Neuron (in vitro differentiated cells): ENCODE measurements around the gene SPINDOC.

Source experiments
- H2AFZ ChIP-seq: one replicate; pipeline ENCODE4 v1.6.1; 2013; ENCODE audit warnings: low read depth, mild to moderate bottlenecking, inconsistent platforms, low read length, moderate library complexity
- H3K27me3 ChIP-seq: one replicate; pipeline ENCODE4 v1.6.1; 2013; ENCODE audit warnings: low read length; ENCODE audit not compliant: insufficient read depth
- H3K36me3 ChIP-seq: one replicate; pipeline ENCODE4 v1.6.1; 2013; ENCODE audit warnings: low read length; ENCODE audit not compliant: insufficient read depth
- H3K4me1 ChIP-seq: one replicate; pipeline ENCODE4 v1.6.1; 2013; ENCODE audit warnings: low read length; ENCODE audit not compliant: insufficient read depth
- H3K4me3 ChIP-seq: 2 replicates; pipeline ENCODE4 v1.5.1; 2013; ENCODE audit warnings: mild to moderate bottlenecking, low read length, moderate library complexity
- H3K9me3 ChIP-seq: one replicate; pipeline ENCODE4 v1.6.1; 2013; ENCODE audit warnings: low read length

Gene SPINDOC

GRCh38 chr11:63839508-63840355 lies 26.5 kb downstream of the SPINDOC start:
- H3K27me3 ChIP-seq = no peaks in the 10 kb centered on the region
- H3K9me3 ChIP-seq = no peaks in the 10 kb centered on the region
- H3K36me3 ChIP-seq = peaks cover 6% of the 10 kb centered on the region
- H3K4me1 ChIP-seq = peaks cover 32% of the 10 kb centered on the region
- H2AFZ ChIP-seq = no peak overlapping the region
- peak overlapping the region; percentile 78 for H3K4me3 ChIP-seq

GRCh38 chr11:63840356-63841060 lies 27.3 kb downstream of the SPINDOC start:
- Histone ChIP-seq H3K4me1 (peaks cover 32% of the 10 kb centered on the region), H3K9me3 (no peaks in the 10 kb centered on the region), H3K4me3 (peak overlapping the region; percentile 78), H2AFZ (no peak overlapping the region), H3K36me3 (peaks cover 11% of the 10 kb centered on the region), H3K27me3 (no peaks in the 10 kb centered on the region)

GRCh38 chr11:63841554-63841953 lies 28.3 kb downstream of the SPINDOC start:
- peak overlapping the region; percentile 78 for H3K4me3 ChIP-seq
- H3K27me3 ChIP-seq = no peaks in the 10 kb centered on the region
- no peak overlapping the region for H2AFZ ChIP-seq
- peaks cover 15% of the 10 kb centered on the region for H3K36me3 ChIP-seq
- H3K4me1 ChIP-seq = peaks cover 32% of the 10 kb centered on the region
- no peaks in the 10 kb centered on the region for H3K9me3 ChIP-seq

GRCh38 chr11:63843041-63843440 lies 29.8 kb downstream of the SPINDOC start:
- no peaks in the 10 kb centered on the region for H3K27me3 ChIP-seq
- H3K4me3 ChIP-seq = no peak overlapping the region
- H3K4me1 ChIP-seq = peaks cover 32% of the 10 kb centered on the region
- H3K9me3 ChIP-seq = no peaks in the 10 kb centered on the region
- no peak overlapping the region for H2AFZ ChIP-seq
- H3K36me3 ChIP-seq = peaks cover 15% of the 10 kb centered on the region

GRCh38 chr11:63844836-63845235 lies 31.6 kb downstream of the SPINDOC start:
- Histone ChIP-seq H3K27me3 (no peaks in the 10 kb centered on the region), H3K36me3 (peaks cover 15% of the 10 kb centered on the region), H3K9me3 (no peaks in the 10 kb centered on the region), H3K4me3 (no peak overlapping the region), H3K4me1 (peaks cover 28% of the 10 kb centered on the region), H2AFZ (no peak overlapping the region)

GRCh38 chr11:63845303-63845702 lies 32.0 kb downstream of the SPINDOC start:
- Histone ChIP-seq H3K36me3 (peaks cover 15% of the 10 kb centered on the region), H3K27me3 (no peaks in the 10 kb centered on the region), H2AFZ (no peak overlapping the region), H3K4me3 (no peak overlapping the region), H3K9me3 (no peaks in the 10 kb centered on the region), H3K4me1 (peaks cover 23% of the 10 kb centered on the region)

- peaks cover 19% of the 10 kb centered on the region for H3K4me1 ChIP-seq
- H2AFZ ChIP-seq = no peak overlapping the region
- no peaks in the 10 kb centered on the region for H3K9me3 ChIP-seq
- no peak overlapping the region for H3K4me3 ChIP-seq
- H3K27me3 ChIP-seq = no peaks in the 10 kb centered on the region
- peaks cover 19% of the 10 kb centered on the region for H3K36me3 ChIP-seq
Observed at GRCh38 chr11:63845911-63846310, 32.7 kb downstream of the SPINDOC start.

GRCh38 chr11:63846897-63847296 lies 33.6 kb downstream of the SPINDOC start:
- H3K9me3 ChIP-seq = no peaks in the 10 kb centered on the region
- H3K36me3 ChIP-seq = peaks cover 19% of the 10 kb centered on the region

GRCh38 chr11:63847363-63847762 lies 34.1 kb downstream of the SPINDOC start:
- no peak overlapping the region for H2AFZ ChIP-seq
- H3K27me3 ChIP-seq = no peaks in the 10 kb centered on the region
- peaks cover 20% of the 10 kb centered on the region for H3K4me1 ChIP-seq
- H3K9me3 ChIP-seq = no peaks in the 10 kb centered on the region
- no peak overlapping the region for H3K4me3 ChIP-seq
- H3K36me3 ChIP-seq = peaks cover 19% of the 10 kb centered on the region

More at GRCh38 chr11:63846897-63847296, 33.6 kb downstream of the SPINDOC start:
- Histone ChIP-seq H3K27me3 (no peaks in the 10 kb centered on the region), H3K4me3 (no peak overlapping the region), H2AFZ (no peak overlapping the region), H3K4me1 (peaks cover 19% of the 10 kb centered on the region)

- peaks cover 17% of the 10 kb centered on the region for H3K4me1 ChIP-seq
- H3K27me3 ChIP-seq = no peaks in the 10 kb centered on the region
- no peak overlapping the region for H3K4me3 ChIP-seq
- H2AFZ ChIP-seq = no peak overlapping the region
- H3K36me3 ChIP-seq = peaks cover 16% of the 10 kb centered on the region
- H3K9me3 ChIP-seq = no peaks in the 10 kb centered on the region
Observed at GRCh38 chr11:63849691-63850090, 36.4 kb downstream of the SPINDOC start.

GRCh38 chr11:63850920-63851319 lies 37.7 kb downstream of the SPINDOC start:
- Histone ChIP-seq H2AFZ (no peak overlapping the region), H3K36me3 (peaks cover 10% of the 10 kb centered on the region), H3K4me1 (peaks cover 17% of the 10 kb centered on the region), H3K27me3 (no peaks in the 10 kb centered on the region), H3K9me3 (no peaks in the 10 kb centered on the region), H3K4me3 (no peak overlapping the region)

- Histone ChIP-seq H3K27me3 (no peaks in the 10 kb centered on the region), H3K36me3 (peaks cover 7% of the 10 kb centered on the region), H3K4me1 (peaks cover 17% of the 10 kb centered on the region), H3K9me3 (no peaks in the 10 kb centered on the region), H3K4me3 (no peak overlapping the region), H2AFZ (no peak overlapping the region)
Observed at GRCh38 chr11:63851364-63851763, 38.1 kb downstream of the SPINDOC start.

GRCh38 chr11:63853476-63853875 lies 40.2 kb downstream of the SPINDOC start:
- Histone ChIP-seq H3K4me1 (peaks cover 13% of the 10 kb centered on the region), H3K4me3 (no peak overlapping the region), H2AFZ (no peak overlapping the region), H3K27me3 (no peaks in the 10 kb centered on the region), H3K9me3 (no peaks in the 10 kb centered on the region), H3K36me3 (peaks cover 7% of the 10 kb centered on the region)
